K562 (cell line): ENCODE results near the gene GRHPR. TPM values are rescaled to one million over a fixed set of nuclear protein-coding genes. Genes with fewer than 3 reads are reported as not detected.
"Not testable (repeated sequence)": the region's sequence is repeated elsewhere in the genome, so short reads cannot be mapped to it uniquely, and the experiment has no call there.

Source experiments
- ATAC-seq: fragments of 200-7000 bp; cut with Tn5 transposase; 3 replicates; pipeline ENCODE4 v1.9.1; 2020; ENCODE audit warnings: moderate library complexity
- BruUV-seq: library from RNA; stranded (reverse); fragments of 400-500 nt; replicated peaks from 2 replicates; lab custom pipeline; 2021; lab: Mats Ljungman, UMichigan
- CTCF ChIA-PET: fragments of 300-600 bp; formaldehyde crosslinking; extraction: SDS; loops from one replicate; lab custom pipeline; 2021; ENCODE audit warnings: low intra/inter-chr PET ratio; lab: Yijun Ruan, JAX
- POLR2A ChIA-PET: fragments of 300-600, 350-650 bp; sonication (Branson Sonifier 250); formaldehyde crosslinking; extraction: SDS; loops from one replicate; lab custom pipeline; 2021; ENCODE audit warnings: antibody characterized with exemption, inconsistent platforms; lab: Yijun Ruan, JAX
- DNase-seq, 4 experiments: peaks; one replicate each; pipeline versions ENCODE4 v3.0.0 to v3.0.0-alpha.2; 2011 to 2018; ENCODE audit warnings: low spot score in 3 of 4, mixed read lengths in 3 of 4; ENCODE audit errors: extremely low read depth in 1 of 4
- FAIRE-seq: peaks from 2 replicates; lab custom pipeline; 2011; peaks lifted over from hg19 to GRCh38; lab: Jason Lieb, UNC
- H2AFZ ChIP-seq: 2 replicates; pipeline ENCODE4 v1.6.0; 2011; ENCODE audit warnings: low read depth, low read length, control low read depth, inconsistent platforms
- H3K27ac ChIP-seq: fragments of 200-600 bp; 3 replicates; pipeline ENCODE4 v1.8.0; 2011; ENCODE audit warnings: low read depth, mild to moderate bottlenecking, control low read depth, inconsistent platforms, low read length, moderate library complexity, mixed read lengths; ENCODE audit errors: extremely low read depth
- H3K27me3 ChIP-seq, 2 experiments: fragments of 300-600 bp in 1 of 2; 2 replicates in 1 of 2; 3 replicates in 1 of 2; pipeline versions ENCODE4 v1.6.0 to v1.8.0; 2011; ENCODE audit warnings: inconsistent platforms in 2 of 2, low read length in 2 of 2, mild to moderate bottlenecking in 1 of 2, mixed read lengths in 1 of 2, moderate library complexity in 1 of 2; ENCODE audit not compliant: control insufficient read depth in 2 of 2, insufficient read depth in 2 of 2
- H3K36me3 ChIP-seq: fragments of 300-600 bp; 3 replicates; pipeline ENCODE4 v1.8.0; 2011; ENCODE audit warnings: mild to moderate bottlenecking, low read length, inconsistent platforms; ENCODE audit not compliant: control insufficient read depth, insufficient read depth
- H3K4me1 ChIP-seq, 2 experiments: fragments of 200-600 bp in 1 of 2; replicated peaks in 1 of 2; 2 replicates in 1 of 2; 3 replicates in 1 of 2; pipeline versions ENCODE4 v1.5.1 to v1.8.0; 2011; ENCODE audit warnings: inconsistent platforms in 2 of 2, low read length in 2 of 2, mild to moderate bottlenecking in 1 of 2, mixed read lengths in 1 of 2, moderate library complexity in 1 of 2; ENCODE audit not compliant: control insufficient read depth in 2 of 2, insufficient read depth in 2 of 2
- H3K4me2 ChIP-seq: 2 replicates; pipeline ENCODE4 v1.6.1; 2011; ENCODE audit warnings: low read length, control low read depth, inconsistent platforms, mixed read lengths; ENCODE audit not compliant: insufficient read depth
- H3K4me3 ChIP-seq: fragments of 200-600 bp; sonication (generic), shearing (Covaris generic); 2 replicates; pipeline ENCODE4 v1.5.1; 2016; ENCODE audit warnings: control low read depth, inconsistent platforms
- H3K79me2 ChIP-seq: fragments of 200-600 bp; 3 replicates; pipeline ENCODE4 v1.8.0; 2011; ENCODE audit warnings: low read length, inconsistent platforms; ENCODE audit not compliant: control insufficient read depth, insufficient read depth
- H3K9ac ChIP-seq, 2 experiments: 2 replicates each; pipeline versions ENCODE4 v1.6.0 to v1.6.1; 2011; ENCODE audit warnings: low read depth in 2 of 2, low read length in 2 of 2, control low read depth in 1 of 2, inconsistent platforms in 1 of 2, mild to moderate bottlenecking in 1 of 2, mixed read lengths in 1 of 2; ENCODE audit not compliant: insufficient read depth in 1 of 2
- H3K9me1 ChIP-seq: one replicate; pipeline ENCODE4 v1.6.0; 2011; ENCODE audit warnings: inconsistent platforms, mild to moderate bottlenecking, low read length, moderate library complexity; ENCODE audit not compliant: control insufficient read depth, insufficient read depth
- H3K9me3 ChIP-seq: replicated peaks from 2 replicates; pipeline ENCODE4 v1.5.1; 2011; ENCODE audit warnings: low read depth, low read length, inconsistent platforms; ENCODE audit not compliant: control insufficient read depth, insufficient read depth
- H4K20me1 ChIP-seq: replicated peaks from 2 replicates; pipeline ENCODE4 v1.6.1; 2011; ENCODE audit warnings: low read length, inconsistent platforms, mixed read lengths; ENCODE audit not compliant: control insufficient read depth, insufficient read depth
- CTCF ChIP-seq, 3 experiments: IDR thresholded peaks in 2 of 3; conservative IDR thresholded peaks in 1 of 3; 2 replicates each; pipeline ENCODE4 v1.5.1; 2011 to 2012; ENCODE audit warnings: low read length in 3 of 3, mild to moderate bottlenecking in 3 of 3, control low read depth in 2 of 3, improper control_type of control experiment in 1 of 3, inconsistent platforms in 1 of 3, low read depth in 1 of 3, mixed read lengths in 1 of 3, moderate library complexity in 1 of 3; ENCODE audit not compliant: insufficient read depth in 2 of 3
- EP400 ChIP-seq: fragments of 450-650 bp; IDR thresholded peaks from 2 replicates; pipeline ENCODE4 v1.6.1; 2017; ENCODE audit warnings: antibody characterized with exemption, mild to moderate bottlenecking, moderate library complexity
- MBD2 ChIP-seq: sonication (generic); IDR thresholded peaks from 2 replicates; pipeline ENCODE4 v1.6.1; 2016; ENCODE audit warnings: low read depth, borderline replicate concordance
- NRF1 ChIP-seq, 2 experiments: fragments of 450-650 bp; IDR thresholded peaks in 1 of 2; conservative IDR thresholded peaks in 1 of 2; 2 replicates each; pipeline ENCODE4 v1.6.1; 2014; ENCODE audit warnings: mild to moderate bottlenecking in 2 of 2
- PHF8 ChIP-seq: fragments of 200-600 bp; sonication (generic); IDR thresholded peaks from 2 replicates; pipeline ENCODE4 v1.6.1; 2012; ENCODE audit warnings: mixed run types, mild to moderate bottlenecking, inconsistent platforms, low read length, moderate library complexity, borderline replicate concordance
- PPARD ChIP-seq: fragments of 250-450 bp; sonication (Bioruptor Pico); IDR thresholded peaks from 2 replicates; pipeline ENCODE4 v1.8.0; 2022; ENCODE audit warnings: inconsistent platforms, mild to moderate bottlenecking, moderate library complexity
- STAT6 ChIP-seq: sonication (generic); formaldehyde crosslinking; IDR thresholded peaks from 2 replicates; pipeline ENCODE4 v1.8.1; 2023; ENCODE audit warnings: mild to moderate bottlenecking, missing genetic modification reagents
- ZFP1 ChIP-seq: fragments of 450-650 bp; formaldehyde crosslinking; IDR thresholded peaks from 2 replicates; pipeline ENCODE4 v1.4.0; 2020; ENCODE audit warnings: mild to moderate bottlenecking, mixed read lengths
- ZNF696 ChIP-seq: fragments of 250-450 bp; sonication (Bioruptor Pico); conservative IDR thresholded peaks from 2 replicates; pipeline ENCODE4 v1.4.0; 2020; ENCODE audit warnings: mild to moderate bottlenecking, moderate library complexity
- WGBS: fragments of 100-300 bp; shearing (Covaris generic); methylation state at CpG from one replicate; pipeline ENCODE4 v1.1.6; 2016; ENCODE audit warnings: low coverage, mixed read lengths; ENCODE audit not compliant: insufficient coverage; ENCODE audit errors: missing lambda C conversion rate; 5-methylcytosine and 5-hydroxymethylcytosine counted together
- in situ Hi-C: fragments of 300-500 bp; cut with MboI; formaldehyde crosslinking; loops from 4 replicates; pipeline ENCODE4 v1.15.0; 2018; ENCODE audit warnings: inconsistent platforms, mixed read lengths
- intact Hi-C: fragments of 100-400 bp; cut with micrococcal nuclease; formaldehyde crosslinking; loops from 2 replicates; pipeline ENCODE4 v1.14.2; 2022
- polyA plus RNA-seq, 8 experiments: library from polyadenylated mRNA; depleted of rRNA in 4 of 8; stranded (reverse) in 5 of 8; unstranded in 3 of 8; fragments of >200 nt; fragmentation: Nextera tagmentation in 2 of 8; fragmentation: Illumina TruSeq in 1 of 8; extraction: Ambion mirVana in 2 of 8; extraction: Trizol in 1 of 8; gene quantifications; 2 replicates each; pipeline versions ENCODE4 v1.2.1 to v1.2.3, GENCODE V29; 2011 to 2014; ENCODE audit warnings: inconsistent platforms in 1 of 8, missing spikeins in 1 of 8
- total RNA-seq, 7 experiments: library from RNA; depleted of rRNA in 6 of 7; stranded (reverse); fragments of >200 nt in 6 of 7; fragmentation: Illumina TruSeq in 2 of 7; extraction: Trizol in 2 of 7; gene quantifications; 2 replicates each; pipeline versions ENCODE4 v1.2.1 to v1.2.3, GENCODE V29; 2011 to 2021; ENCODE audit warnings: low replicate concordance in 1 of 7

Gene GRHPR
- total and polyA plus RNA-seq, 9 of the 15 experiments (the other 6 are each of a cell fraction or from before 2014, with no cell fraction given), result 38.9 to 144 (median 120) TPM

- no peak for TF ChIP-seq STAT6
- TF ChIP-seq EP400, result no peak
- no peak for TF ChIP-seq PPARD (CRISPR knock-in tag)
- TF ChIP-seq ZFP1, result no peak
- TF ChIP-seq MBD2, result no peak
- TF ChIP-seq NRF1 (conservative IDR thresholded peaks at IDR 0.05 in 1 of 2, IDR thresholded peaks at IDR 0.05 in 1 of 2), result no peak
- TF ChIP-seq CTCF (IDR thresholded peaks at IDR 0.05 in 2 of 3, conservative IDR thresholded peaks at IDR 0.05 in 1 of 3; ENCODE audit: insufficient read depth in 2 of 3, low read depth in 1 of 3, low read length in 3 of 3), result no peak
- no peak for TF ChIP-seq PHF8
- TF ChIP-seq ZNF696, result no peak
Observed at GRCh38 chr9:37476930-37477329, 54.4 kb downstream of the GRHPR start (continued).

GRCh38 chr9:37477443-37477842 is 54.9 kb downstream of the GRHPR start:
- in situ Hi-C loops, result loop anchor here (25.0 kb wide), 1 partner anchor 885 kb away; no protein-coding TSS in a partner anchor
- intact Hi-C loops, FAIRE-seq, H3K9me1 ChIP-seq, H3K4me3 ChIP-seq, H3K4me1 ChIP-seq, H3K4me2 ChIP-seq, CTCF ChIA-PET, BruUV-seq, H4K20me1 ChIP-seq, H2AFZ ChIP-seq, H3K36me3 ChIP-seq, H3K9ac ChIP-seq, DNase-seq, H3K27ac ChIP-seq, H3K27me3 ChIP-seq, ATAC-seq, H3K79me2 ChIP-seq, H3K9me3 ChIP-seq: not testable (repeated sequence)
- WGBS, result 31% methylated on average over 4 of the region's 4 CpGs
- POLR2A ChIA-PET, result interaction anchor here (0.7 kb wide), 1 partner anchor 1211 kb away, joined by 3 read pairs; no protein-coding TSS in a partner anchor
